ENCODE results near the gene ZNF804A.

The ZNF804A gene

GRCh38 chr2:184581391-184581790 lies 16.9 kb upstream of the ZNF804A start:
- no peak for TF ChIP-seq CTCF (IDR thresholded peaks at IDR 0.05; ENCODE audit: extremely low read depth, missing control alignments)

DNA sequence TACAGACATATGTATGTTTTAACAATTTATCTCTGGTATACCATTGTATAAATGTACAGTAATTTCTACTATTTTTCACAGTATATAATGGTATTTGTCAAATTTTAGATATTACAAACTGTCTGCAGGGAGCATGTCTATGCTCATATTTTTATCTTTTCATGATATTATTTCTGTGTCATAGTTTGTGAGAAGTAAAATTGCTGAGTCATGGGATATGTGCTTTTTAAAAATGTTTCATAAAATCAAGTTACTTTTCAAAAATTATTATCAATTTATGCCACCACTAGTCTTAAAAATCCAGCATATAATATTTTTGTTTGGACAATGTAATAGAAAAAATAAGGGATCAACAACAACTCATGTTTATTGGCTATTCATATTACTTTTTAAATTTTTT lies 9.1 kb upstream of the ZNF804A start:
- no peak for DNase-seq (ENCODE audit: low spot score)

More at GRCh38 chr2:184581391-184581790, 16.9 kb upstream of the ZNF804A start:
- DNase-seq (ENCODE audit: low spot score), result no peak

GRCh38 chr2:184596819-184597411 lies 1.4 kb upstream of the ZNF804A start:
- TF ChIP-seq CTCF (IDR thresholded peaks at IDR 0.05; ENCODE audit: extremely low read depth, missing control alignments), result no peak
- peak; percentile 27 for DNase-seq (ENCODE audit: low spot score)

More for the DNA sequence above, 9.1 kb upstream of the ZNF804A start:
- TF ChIP-seq CTCF (IDR thresholded peaks at IDR 0.05; ENCODE audit: extremely low read depth, missing control alignments), result no peak

- no peak for TF ChIP-seq CTCF (IDR thresholded peaks at IDR 0.05; ENCODE audit: extremely low read depth, missing control alignments)
- DNase-seq (ENCODE audit: low spot score), result peak; percentile 33
These were observed 748 bp upstream of the ZNF804A start for GRCh38 chr2:184597571-184597991.

GRCh38 chr2:184598002-184598315 lies 370 bp upstream of the ZNF804A start:
- DNase-seq (ENCODE audit: low spot score), result no peak
- TF ChIP-seq CTCF (IDR thresholded peaks at IDR 0.05; ENCODE audit: extremely low read depth, missing control alignments), result no peak

DNA sequence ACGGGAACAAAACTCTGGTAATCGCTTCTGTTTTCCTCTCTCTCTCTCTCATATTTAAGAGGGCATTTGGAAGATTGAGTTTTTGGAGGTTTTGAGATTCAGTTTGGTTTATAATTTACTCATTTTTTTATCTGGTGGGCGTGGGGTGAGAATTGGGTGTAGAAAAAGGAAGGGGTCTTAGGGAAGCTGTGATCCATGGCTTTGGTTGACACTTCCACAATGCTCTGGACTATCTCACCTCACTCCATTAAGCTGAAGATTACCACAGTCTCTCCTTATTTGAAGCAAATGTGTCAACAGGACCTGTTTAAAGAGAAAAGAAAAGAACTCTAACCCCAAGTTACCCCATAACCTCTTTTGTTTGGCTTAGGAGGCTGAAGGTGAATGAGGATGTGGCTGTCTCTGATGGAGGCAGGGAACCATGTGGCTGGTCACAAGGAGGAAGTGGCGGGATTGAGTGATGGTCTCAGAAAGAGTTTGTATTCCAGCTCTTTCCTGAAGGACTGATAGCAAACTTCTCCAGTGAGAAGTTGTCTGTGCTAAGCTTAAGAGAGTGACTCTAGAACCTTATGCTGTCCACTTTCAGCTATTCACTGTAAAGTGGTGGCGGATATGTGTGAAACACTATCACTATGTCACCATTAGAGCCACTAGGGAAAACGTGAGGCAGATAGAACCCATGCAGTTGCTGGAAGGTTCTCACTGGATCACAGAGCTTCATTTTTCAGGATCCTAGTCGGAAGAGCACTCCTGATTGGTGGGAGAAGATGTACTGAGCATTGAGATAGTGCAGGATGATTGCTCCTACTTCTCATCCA lies 934 bp downstream of the ZNF804A start:
- DNase-seq (ENCODE audit: low spot score), result peak; percentile 23
- no peak for TF ChIP-seq CTCF (IDR thresholded peaks at IDR 0.05; ENCODE audit: extremely low read depth, missing control alignments)

DNA sequence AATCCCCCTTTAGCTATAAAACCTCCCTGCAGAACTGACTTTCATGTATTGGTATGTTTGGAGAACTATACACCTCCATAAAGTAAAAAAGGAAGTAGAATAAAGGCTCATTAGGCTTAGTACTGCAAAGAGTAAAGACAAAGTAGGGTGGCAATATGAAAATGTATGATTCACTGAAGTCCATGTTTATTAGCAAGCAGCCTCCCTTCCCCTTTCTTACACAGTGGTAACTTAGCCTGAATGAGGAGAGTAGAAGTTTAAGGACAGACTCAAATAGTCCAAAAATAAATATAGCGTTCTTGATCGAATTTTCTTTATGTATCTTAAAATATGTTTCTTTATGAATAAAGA lies 1.5 kb downstream of the ZNF804A start:
- DNase-seq (ENCODE audit: low spot score), result no peak
- no peak for TF ChIP-seq CTCF (IDR thresholded peaks at IDR 0.05; ENCODE audit: extremely low read depth, missing control alignments)

All from GM20000 (cell line).